HPDE6-E6E7 (cell line): ENCODE data around the gene CTSH.
"Not testable (repeated sequence)": the region's sequence is repeated elsewhere in the genome, so short reads cannot be mapped to it uniquely, and the experiment has no call there.

Source experiments
- DNase-seq: peaks from one replicate; pipeline ENCODE4 v3.0.0; 2011; ENCODE audit warnings: missing footprints; ENCODE audit errors: extremely low spot score

Gene CTSH

GRCh38 chr15:78880813-78881212, 64.0 kb downstream of the CTSH start:
- DNase-seq: no peak

- no peak for DNase-seq
Observed at GRCh38 chr15:78880242-78880533, 64.7 kb downstream of the CTSH start.

- DNase-seq: no peak
Observed at GRCh38 chr15:78879517-78880241, 65.2 kb downstream of the CTSH start.

- no peak for DNase-seq
Observed at GRCh38 chr15:78878356-78878755, 66.5 kb downstream of the CTSH start.

- not testable (repeated sequence) for DNase-seq
Observed at GRCh38 chr15:78876954-78877353, 67.9 kb downstream of the CTSH start.

GRCh38 chr15:78875107-78875914, 69.5 kb downstream of the CTSH start:
- no peak for DNase-seq

GRCh38 chr15:78873793-78874765, 70.8 kb downstream of the CTSH start:
- no peak for DNase-seq

- peak; percentile 52 for DNase-seq
Observed at GRCh38 chr15:78872972-78873792, 71.7 kb downstream of the CTSH start.

GRCh38 chr15:78872155-78872971, 72.5 kb downstream of the CTSH start, which contains the start of gene MORF4L1:
MORF4L1 (plus strand) TSS chr15:78872890; CDS start chr15:78873018, 128 bp downstream.
- peak; percentile 91 for DNase-seq

- not testable (repeated sequence) for DNase-seq
Observed at GRCh38 chr15:78871483-78872127, 73.2 kb downstream of the CTSH start.
